HG03103 (cell line): ENCODE measurements around the gene ICE1.
"Not testable (repeated sequence)": the region's sequence is repeated elsewhere in the genome, so short reads cannot be mapped to it uniquely, and the experiment has no call there.

Experiments used
- ATAC-seq: cut with Tn5 transposase; IDR thresholded peaks from one replicate; pipeline ENCODE4 v1.9.1; 2021; ENCODE audit warnings: low read depth; ENCODE audit not compliant: unreplicated experiment

ICE1 gene

GRCh38 chr5:5432020-5432707 lies 9.7 kb downstream of the ICE1 start:
- ATAC-seq: no peak

- no peak for ATAC-seq
Observed at GRCh38 chr5:5436203-5436760, 13.8 kb downstream of the ICE1 start.

GRCh38 chr5:5437227-5438172 lies 15.0 kb downstream of the ICE1 start:
- no peak for ATAC-seq

GRCh38 chr5:5451863-5452262 lies 29.4 kb downstream of the ICE1 start:
- no peak for ATAC-seq

GRCh38 chr5:5453131-5453530 lies 30.7 kb downstream of the ICE1 start:
- ATAC-seq: no peak

GRCh38 chr5:5454391-5454790 lies 31.9 kb downstream of the ICE1 start:
- no peak for ATAC-seq

GRCh38 chr5:5456858-5457257 lies 34.4 kb downstream of the ICE1 start:
- ATAC-seq: no peak

GRCh38 chr5:5460311-5460710 lies 37.8 kb downstream of the ICE1 start:
- no peak for ATAC-seq

- ATAC-seq: no peak
Observed at GRCh38 chr5:5461012-5461411, 38.5 kb downstream of the ICE1 start.

GRCh38 chr5:5464036-5464715 lies 41.7 kb downstream of the ICE1 start:
- ATAC-seq: no peak

- ATAC-seq: no peak
Observed at GRCh38 chr5:5466227-5466626, 43.8 kb downstream of the ICE1 start.

GRCh38 chr5:5467737-5468136 lies 45.3 kb downstream of the ICE1 start:
- ATAC-seq: no peak

- ATAC-seq: no peak
Observed at GRCh38 chr5:5470933-5471332, 48.5 kb downstream of the ICE1 start.

GRCh38 chr5:5473226-5473625 lies 50.7 kb downstream of the ICE1 start:
- ATAC-seq: no peak

GRCh38 chr5:5474961-5475360 lies 52.5 kb downstream of the ICE1 start:
- ATAC-seq: no peak

GRCh38 chr5:5475975-5476374 lies 53.5 kb downstream of the ICE1 start:
- ATAC-seq: no peak

GRCh38 chr5:5479578-5479977 lies 57.1 kb downstream of the ICE1 start:
- not testable (repeated sequence) for ATAC-seq

- ATAC-seq: peak; percentile 55
Observed at GRCh38 chr5:5480481-5481111, 58.1 kb downstream of the ICE1 start.

- peak; percentile 82 for ATAC-seq
Observed at GRCh38 chr5:5481206-5481605, 58.7 kb downstream of the ICE1 start.

- ATAC-seq: peak; percentile 4
Observed at GRCh38 chr5:5481633-5482032, 59.2 kb downstream of the ICE1 start.
